ENCODE results near the gene OSBPL8.

OSBPL8 gene

DNA sequence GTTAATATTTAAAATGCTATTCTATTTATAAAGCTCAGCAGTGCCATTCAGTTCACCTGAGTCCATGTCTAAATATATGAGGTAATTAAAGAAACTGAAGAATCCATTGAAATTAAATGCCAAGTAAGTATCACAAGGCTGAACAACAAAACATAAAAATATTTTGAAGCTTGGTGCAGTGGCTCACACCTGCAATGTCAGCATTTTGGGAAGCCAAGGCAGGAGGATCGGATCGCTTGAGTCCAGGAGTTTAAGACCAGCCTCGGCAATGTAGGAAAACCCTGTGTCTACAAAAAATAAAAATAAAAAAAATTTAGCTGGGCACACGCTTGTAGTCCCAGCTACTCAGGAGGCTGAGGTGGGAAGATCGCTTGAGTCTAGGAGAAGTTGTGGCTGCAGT, 101.8 kb downstream of the OSBPL8 start:
- Histone ChIP-seq H3K9ac (ENCODE audit: low read length) (no peak overlapping the region), H3K4me3 (ENCODE audit: low read depth in 1 of 2, low read length in 2 of 2) (no peak overlapping the region), H3K27ac (ENCODE audit: low read depth, low read length) (no peak overlapping the region), H3K36me3 (ENCODE audit: insufficient read depth, low read length) (no peaks in the 10 kb centered on the region), H3K9me3 (ENCODE audit: low read length) (no peaks in the 10 kb centered on the region), H3K4me1 (ENCODE audit: insufficient read depth, low read length) (peaks cover 6% of the 10 kb centered on the region), H3K27me3 (ENCODE audit: control insufficient read depth in 1 of 2, insufficient read depth in 2 of 2, low read length in 2 of 2) (no peaks in the 10 kb centered on the region)

DNA sequence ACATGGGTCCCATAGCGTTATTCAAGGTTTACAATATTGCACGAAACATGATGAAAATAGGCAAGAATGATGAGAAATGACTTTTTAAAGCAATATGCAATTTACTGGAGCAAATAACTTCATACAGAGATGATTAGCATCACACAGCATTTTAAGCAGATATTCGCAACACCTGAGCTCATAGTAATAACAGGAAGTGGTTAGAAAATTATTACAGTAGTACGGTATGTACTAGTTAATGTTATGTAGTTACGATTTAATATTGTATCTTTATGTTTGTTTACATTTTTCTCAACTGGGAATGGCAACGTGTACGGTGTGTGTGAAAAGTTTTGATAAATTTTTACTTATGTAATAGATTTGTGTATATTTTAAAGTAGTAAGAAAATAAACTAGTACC, 102.6 kb downstream of the OSBPL8 start:
- H3K27ac ChIP-seq (ENCODE audit: low read depth, low read length), result no peak overlapping the region
- H3K4me3 ChIP-seq (ENCODE audit: low read depth in 1 of 2, low read length in 2 of 2), result no peak overlapping the region
- H3K9me3 ChIP-seq (ENCODE audit: low read length), result no peaks in the 10 kb centered on the region
- H3K36me3 ChIP-seq (ENCODE audit: insufficient read depth, low read length), result no peaks in the 10 kb centered on the region
- H3K9ac ChIP-seq (ENCODE audit: low read length), result no peak overlapping the region
- no peaks in the 10 kb centered on the region for H3K27me3 ChIP-seq (ENCODE audit: control insufficient read depth in 1 of 2, insufficient read depth in 2 of 2, low read length in 2 of 2)
- H3K4me1 ChIP-seq (ENCODE audit: insufficient read depth, low read length), result peaks cover 6% of the 10 kb centered on the region

DNA sequence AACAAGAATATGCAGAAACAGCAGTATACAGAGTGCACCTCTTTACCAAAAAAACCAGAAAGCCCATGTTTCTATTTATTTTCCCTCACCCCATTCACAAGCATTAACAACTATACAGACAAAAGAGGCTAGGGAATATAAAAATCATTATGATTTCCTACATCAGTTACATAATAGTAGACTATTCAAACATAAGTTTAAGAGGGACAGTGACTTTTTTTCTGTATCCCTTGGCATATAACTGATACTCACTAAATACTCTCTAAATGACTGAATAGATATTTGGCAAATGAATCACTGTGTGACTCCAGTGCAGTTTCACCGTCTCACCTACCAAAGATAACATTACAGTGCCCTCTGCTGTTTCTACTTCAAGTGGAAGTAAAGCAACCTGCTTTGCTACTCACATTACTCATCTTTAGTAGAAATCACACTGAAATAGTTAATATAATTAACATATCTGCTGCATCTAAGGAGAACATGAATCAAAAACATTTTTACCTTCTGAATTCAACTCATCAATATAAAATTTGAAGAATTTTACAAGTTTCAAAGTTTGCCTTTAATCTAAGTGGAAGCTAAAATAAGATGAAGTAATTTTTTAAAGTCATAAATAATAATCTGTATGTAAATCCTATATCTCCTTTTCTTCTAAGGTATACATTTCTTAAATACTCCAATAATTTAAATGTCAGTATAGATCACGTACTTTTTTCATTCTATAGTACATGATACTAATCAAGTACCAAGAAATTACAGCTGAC, 103.8 kb downstream of the OSBPL8 start:
- no peak overlapping the region for H3K4me3 ChIP-seq (ENCODE audit: low read depth in 1 of 2, low read length in 2 of 2)
- no peaks in the 10 kb centered on the region for H3K27me3 ChIP-seq (ENCODE audit: control insufficient read depth in 1 of 2, insufficient read depth in 2 of 2, low read length in 2 of 2)
- H3K36me3 ChIP-seq (ENCODE audit: insufficient read depth, low read length), result no peaks in the 10 kb centered on the region
- no peak overlapping the region for H3K27ac ChIP-seq (ENCODE audit: low read depth, low read length)
- H3K9ac ChIP-seq (ENCODE audit: low read length), result no peak overlapping the region
- H3K4me1 ChIP-seq (ENCODE audit: insufficient read depth, low read length), result peaks cover 3% of the 10 kb centered on the region
- no peaks in the 10 kb centered on the region for H3K9me3 ChIP-seq (ENCODE audit: low read length)

DNA sequence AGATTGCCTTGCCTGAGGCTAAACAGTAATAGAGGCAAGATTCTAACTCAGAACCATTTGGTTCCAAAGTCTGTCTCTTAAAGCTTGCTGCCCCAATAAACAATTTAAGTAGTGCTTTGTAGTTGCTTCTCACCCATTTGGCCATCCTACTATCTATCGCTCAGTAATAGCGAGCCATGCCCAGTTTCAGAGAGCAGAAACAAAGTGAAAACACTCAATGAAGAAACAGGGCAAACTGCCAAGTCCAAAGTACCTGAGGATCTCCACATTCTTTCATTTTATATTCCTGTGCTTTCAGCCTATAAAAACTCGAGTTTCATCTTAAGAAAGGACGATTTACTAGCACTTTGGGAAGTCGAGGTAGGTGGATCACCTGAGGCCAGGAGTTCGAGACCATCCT, 108.0 kb downstream of the OSBPL8 start:
- no peak overlapping the region for H3K9ac ChIP-seq (ENCODE audit: low read length)
- no peaks in the 10 kb centered on the region for H3K9me3 ChIP-seq (ENCODE audit: low read length)

DNA sequence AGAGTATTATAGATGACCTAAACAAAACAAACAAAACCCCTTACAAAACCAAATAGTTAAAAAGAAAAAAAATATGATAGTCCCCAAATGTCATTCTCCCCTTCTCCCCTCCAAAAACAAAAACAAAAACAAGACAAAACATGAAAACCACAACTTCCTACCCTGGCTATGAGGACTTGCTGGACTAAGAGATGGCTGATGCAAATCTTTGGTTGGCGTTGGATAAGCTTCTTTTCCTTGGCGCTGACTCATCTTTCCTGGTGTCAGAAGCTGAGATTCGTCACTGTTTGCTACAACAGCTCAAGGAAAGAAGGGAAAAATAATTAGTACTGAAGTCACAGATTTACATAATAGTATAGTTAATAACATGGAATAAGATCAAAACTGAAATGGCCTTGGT, 108.9 kb downstream of the OSBPL8 start:
- Histone ChIP-seq H3K9ac (ENCODE audit: low read length) (no peak overlapping the region), H3K36me3 (ENCODE audit: insufficient read depth, low read length) (no peaks in the 10 kb centered on the region), H3K27me3 (ENCODE audit: control insufficient read depth in 1 of 2, insufficient read depth in 2 of 2, low read length in 2 of 2) (no peaks in the 10 kb centered on the region), H3K9me3 (ENCODE audit: low read length) (no peaks in the 10 kb centered on the region), H3K27ac (ENCODE audit: low read depth, low read length) (no peak overlapping the region), H3K4me3 (ENCODE audit: low read depth in 1 of 2, low read length in 2 of 2) (no peak overlapping the region), H3K4me1 (ENCODE audit: insufficient read depth, low read length) (no peaks in the 10 kb centered on the region)

More for the DNA sequence above, 108.0 kb downstream of the OSBPL8 start:
- no peaks in the 10 kb centered on the region for H3K36me3 ChIP-seq (ENCODE audit: insufficient read depth, low read length)
- H3K4me3 ChIP-seq (ENCODE audit: low read depth in 1 of 2, low read length in 2 of 2), result no peak overlapping the region
- H3K27me3 ChIP-seq (ENCODE audit: control insufficient read depth in 1 of 2, insufficient read depth in 2 of 2, low read length in 2 of 2), result no peaks in the 10 kb centered on the region
- H3K4me1 ChIP-seq (ENCODE audit: insufficient read depth, low read length), result no peaks in the 10 kb centered on the region
- no peak overlapping the region for H3K27ac ChIP-seq (ENCODE audit: low read depth, low read length)

DNA sequence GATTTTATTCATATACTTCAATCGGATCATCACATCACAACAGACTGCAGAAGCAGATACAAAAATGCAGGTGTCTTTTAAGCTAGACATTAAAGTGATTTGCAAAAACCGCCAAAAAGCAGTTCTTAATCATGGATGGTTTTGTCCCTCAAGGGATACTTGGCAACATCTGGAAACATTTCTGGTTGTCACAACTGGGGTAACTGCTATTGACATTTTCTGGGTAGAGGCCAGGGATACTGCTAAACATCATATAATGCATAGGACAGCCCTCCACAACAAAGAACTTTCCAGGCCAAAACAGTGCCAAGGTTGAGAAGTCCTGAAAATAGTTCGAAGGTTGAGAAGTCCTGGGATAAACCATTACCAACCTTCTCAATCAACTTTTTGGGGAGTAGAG, 109.6 kb downstream of the OSBPL8 start:
- no peaks in the 10 kb centered on the region for H3K4me1 ChIP-seq (ENCODE audit: insufficient read depth, low read length)
- no peak overlapping the region for H3K9ac ChIP-seq (ENCODE audit: low read length)
- H3K36me3 ChIP-seq (ENCODE audit: insufficient read depth, low read length), result no peaks in the 10 kb centered on the region
- no peaks in the 10 kb centered on the region for H3K9me3 ChIP-seq (ENCODE audit: low read length)
- no peak overlapping the region for H3K4me3 ChIP-seq (ENCODE audit: low read depth in 1 of 2, low read length in 2 of 2)
- no peak overlapping the region for H3K27ac ChIP-seq (ENCODE audit: low read depth, low read length)
- no peaks in the 10 kb centered on the region for H3K27me3 ChIP-seq (ENCODE audit: control insufficient read depth in 1 of 2, insufficient read depth in 2 of 2, low read length in 2 of 2)

DNA sequence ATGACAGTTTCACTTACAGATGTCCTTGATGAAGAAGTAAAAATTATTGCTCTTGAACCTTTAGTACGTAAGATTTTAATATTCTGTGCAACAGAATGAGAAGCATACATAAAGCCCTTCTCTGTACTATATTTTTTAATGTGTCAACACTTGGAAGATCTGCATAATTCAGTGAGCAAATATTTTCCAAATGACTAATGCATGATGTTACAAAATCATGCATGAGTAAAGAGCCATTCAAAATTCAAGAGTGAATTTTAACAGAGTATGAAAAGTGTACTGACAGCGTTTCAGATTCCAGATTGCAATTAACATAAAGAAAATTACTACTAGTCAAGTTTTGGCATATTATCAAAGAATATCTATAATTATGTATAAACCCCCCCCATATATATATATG, 110.0 kb downstream of the OSBPL8 start:
- no peak overlapping the region for H3K9ac ChIP-seq (ENCODE audit: low read length)
- no peaks in the 10 kb centered on the region for H3K36me3 ChIP-seq (ENCODE audit: insufficient read depth, low read length)
- H3K4me3 ChIP-seq (ENCODE audit: low read depth in 1 of 2, low read length in 2 of 2), result no peak overlapping the region
- no peak overlapping the region for H3K27ac ChIP-seq (ENCODE audit: low read depth, low read length)
- H3K9me3 ChIP-seq (ENCODE audit: low read length), result no peaks in the 10 kb centered on the region
- H3K27me3 ChIP-seq (ENCODE audit: control insufficient read depth in 1 of 2, insufficient read depth in 2 of 2, low read length in 2 of 2), result no peaks in the 10 kb centered on the region
- H3K4me1 ChIP-seq (ENCODE audit: insufficient read depth, low read length), result no peaks in the 10 kb centered on the region

DNA sequence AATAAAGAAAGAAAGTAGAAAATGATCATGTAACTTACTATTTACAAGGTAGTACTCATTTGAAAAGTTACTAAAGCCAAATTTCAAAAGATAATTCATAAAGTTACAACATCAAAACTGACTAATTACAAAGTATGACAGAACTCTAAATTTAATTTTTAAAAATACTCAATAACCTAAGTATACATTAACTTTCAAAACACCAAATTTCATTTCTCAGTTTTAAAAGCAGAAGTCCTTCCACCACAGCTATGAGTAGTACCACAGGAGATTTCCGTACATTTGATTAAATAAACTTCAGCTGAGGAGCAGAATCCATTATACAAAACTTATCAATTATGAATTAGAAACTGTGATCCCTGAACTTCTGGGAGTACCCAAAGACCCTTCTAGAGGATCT, 110.6 kb downstream of the OSBPL8 start:
- Histone ChIP-seq H3K9ac (ENCODE audit: low read length) (no peak overlapping the region), H3K27me3 (ENCODE audit: control insufficient read depth in 1 of 2, insufficient read depth in 2 of 2, low read length in 2 of 2) (no peaks in the 10 kb centered on the region), H3K4me3 (ENCODE audit: low read depth in 1 of 2, low read length in 2 of 2) (no peak overlapping the region), H3K9me3 (ENCODE audit: low read length) (no peaks in the 10 kb centered on the region), H3K27ac (ENCODE audit: low read depth, low read length) (no peak overlapping the region), H3K4me1 (ENCODE audit: insufficient read depth, low read length) (peaks cover 5% of the 10 kb centered on the region), H3K36me3 (ENCODE audit: insufficient read depth, low read length) (no peaks in the 10 kb centered on the region)

DNA sequence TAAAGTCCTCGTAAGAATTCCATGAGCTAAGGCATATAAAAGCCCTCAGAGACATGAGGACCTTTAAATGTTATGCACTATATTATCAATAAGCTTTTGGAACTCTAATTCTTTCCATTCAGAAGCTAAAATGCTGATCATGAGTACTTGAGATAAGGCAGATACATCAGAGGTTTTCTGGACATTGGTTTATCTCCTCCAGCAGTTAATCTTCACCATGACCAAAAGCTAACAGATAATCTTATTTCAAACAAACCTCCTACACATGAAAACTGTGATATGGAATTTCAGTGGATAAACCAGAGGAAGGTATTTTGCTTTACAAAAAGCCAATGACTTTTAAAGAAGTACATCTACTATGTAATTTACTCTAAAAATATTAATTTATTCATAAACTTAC, 113.5 kb downstream of the OSBPL8 start:
- Histone ChIP-seq H3K27me3 (ENCODE audit: control insufficient read depth in 1 of 2, insufficient read depth in 2 of 2, low read length in 2 of 2) (no peaks in the 10 kb centered on the region), H3K9me3 (ENCODE audit: low read length) (no peaks in the 10 kb centered on the region), H3K36me3 (ENCODE audit: insufficient read depth, low read length) (no peaks in the 10 kb centered on the region), H3K4me3 (ENCODE audit: low read depth in 1 of 2, low read length in 2 of 2) (no peak overlapping the region), H3K27ac (ENCODE audit: low read depth, low read length) (no peak overlapping the region), H3K9ac (ENCODE audit: low read length) (no peak overlapping the region), H3K4me1 (ENCODE audit: insufficient read depth, low read length) (peaks cover 8% of the 10 kb centered on the region)

DNA sequence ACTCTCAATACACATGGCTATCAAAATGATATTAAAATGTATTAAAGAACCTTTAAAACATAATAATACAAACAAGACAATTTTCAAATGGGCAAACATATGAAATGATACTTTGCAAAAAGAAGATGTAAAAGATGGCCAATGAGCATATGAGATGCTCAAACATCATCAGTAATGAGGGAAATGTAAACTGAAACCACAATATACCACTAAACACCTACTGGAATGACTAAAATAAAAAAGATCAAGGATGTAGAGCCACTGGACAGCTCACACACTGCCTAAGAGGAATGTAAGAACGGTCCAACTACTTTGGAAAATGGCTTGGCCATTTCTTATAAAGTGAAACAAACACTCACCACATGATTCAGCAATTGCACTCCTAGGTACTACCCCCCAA, 114.1 kb downstream of the OSBPL8 start:
- Histone ChIP-seq H3K4me1 (ENCODE audit: insufficient read depth, low read length) (peaks cover 8% of the 10 kb centered on the region), H3K27me3 (ENCODE audit: control insufficient read depth in 1 of 2, insufficient read depth in 2 of 2, low read length in 2 of 2) (no peaks in the 10 kb centered on the region), H3K27ac (ENCODE audit: low read depth, low read length) (no peak overlapping the region), H3K9ac (ENCODE audit: low read length) (no peak overlapping the region), H3K4me3 (ENCODE audit: low read depth in 1 of 2, low read length in 2 of 2) (no peak overlapping the region), H3K36me3 (ENCODE audit: insufficient read depth, low read length) (no peaks in the 10 kb centered on the region), H3K9me3 (ENCODE audit: low read length) (no peaks in the 10 kb centered on the region)

DNA sequence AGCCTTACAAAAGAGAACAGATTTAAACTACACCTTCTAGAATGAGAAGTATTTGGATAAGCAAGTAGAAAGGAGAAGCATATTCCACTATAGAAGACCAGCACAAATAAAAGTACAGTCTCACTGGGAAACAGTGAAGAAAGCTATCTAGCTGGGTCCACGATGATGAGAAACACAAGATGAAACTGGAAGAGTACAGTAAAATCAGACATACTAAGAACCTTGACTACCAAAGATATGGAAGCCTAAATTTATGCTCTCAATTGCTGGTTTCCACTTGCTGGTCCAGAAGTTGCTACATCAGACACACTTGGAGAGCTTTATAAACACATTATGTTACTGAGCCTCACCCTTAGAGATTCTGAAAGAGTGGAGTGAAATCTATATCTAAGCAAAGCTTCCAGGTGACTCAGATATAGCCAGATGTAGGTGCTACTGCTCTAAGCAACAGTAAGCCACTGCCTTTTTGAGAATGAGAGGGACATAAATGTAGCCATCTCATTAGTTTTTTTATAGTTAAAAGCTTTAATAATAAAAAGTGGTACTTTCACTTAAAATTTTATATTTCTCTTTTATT, 115.1 kb downstream of the OSBPL8 start:
- Histone ChIP-seq H3K27ac (ENCODE audit: low read depth, low read length) (no peak overlapping the region), H3K36me3 (ENCODE audit: insufficient read depth, low read length) (no peaks in the 10 kb centered on the region), H3K27me3 (ENCODE audit: control insufficient read depth in 1 of 2, insufficient read depth in 2 of 2, low read length in 2 of 2) (no peaks in the 10 kb centered on the region), H3K9ac (ENCODE audit: low read length) (no peak overlapping the region), H3K4me1 (ENCODE audit: insufficient read depth, low read length) (peaks cover 8% of the 10 kb centered on the region), H3K9me3 (ENCODE audit: low read length) (no peaks in the 10 kb centered on the region), H3K4me3 (ENCODE audit: low read depth in 1 of 2, low read length in 2 of 2) (no peak overlapping the region)

DNA sequence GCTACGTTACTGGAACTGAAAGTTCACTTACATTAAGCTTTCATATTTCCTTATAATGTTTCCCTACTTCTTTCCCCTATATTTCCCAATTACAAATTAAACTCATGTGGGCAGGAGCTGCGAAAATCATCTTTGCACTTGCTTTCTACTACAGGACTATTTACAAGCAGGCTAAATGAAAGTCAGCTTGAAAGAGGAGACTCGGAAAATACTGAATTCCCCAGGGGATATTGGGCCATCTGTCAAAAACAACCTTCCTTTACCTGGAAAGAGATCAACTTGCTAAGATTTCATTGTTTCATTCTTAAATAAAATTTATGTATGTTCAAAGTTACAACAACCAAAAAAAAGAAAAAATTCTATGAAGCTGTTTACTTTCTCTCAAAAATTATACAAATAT, 118.6 kb downstream of the OSBPL8 start:
- no peaks in the 10 kb centered on the region for H3K9me3 ChIP-seq (ENCODE audit: low read length)
- H3K9ac ChIP-seq (ENCODE audit: low read length), result no peak overlapping the region
- H3K36me3 ChIP-seq (ENCODE audit: insufficient read depth, low read length), result no peaks in the 10 kb centered on the region
- no peak overlapping the region for H3K27ac ChIP-seq (ENCODE audit: low read depth, low read length)
- H3K4me3 ChIP-seq (ENCODE audit: low read depth in 1 of 2, low read length in 2 of 2), result no peak overlapping the region
- H3K27me3 ChIP-seq (ENCODE audit: control insufficient read depth in 1 of 2, insufficient read depth in 2 of 2, low read length in 2 of 2), result no peaks in the 10 kb centered on the region
- peaks cover 8% of the 10 kb centered on the region for H3K4me1 ChIP-seq (ENCODE audit: insufficient read depth, low read length)
